ENCODE measurements around the gene DNAI2.

DNAI2 gene

GRCh38 chr17:74345433-74346241 lies 71.6 kb downstream of the DNAI2 start:
- DNase-seq, result no peak

GRCh38 chr17:74347646-74348045 lies 73.6 kb downstream of the DNAI2 start:
- DNase-seq, result no peak

GRCh38 chr17:74349120-74349519 lies 75.1 kb downstream of the DNAI2 start:
- no peak for DNase-seq

- no peak for DNase-seq
Measured at GRCh38 chr17:74350486-74350885, 76.5 kb downstream of the DNAI2 start.

GRCh38 chr17:74351552-74352210 lies 77.6 kb downstream of the DNAI2 start:
- no peak for DNase-seq

- DNase-seq, result no peak
Measured at GRCh38 chr17:74353446-74354060, 79.5 kb downstream of the DNAI2 start.

- DNase-seq, result peak; percentile 48
Measured at GRCh38 chr17:74354123-74354522, 80.1 kb downstream of the DNAI2 start.

- no peak for DNase-seq
Measured at GRCh38 chr17:74354561-74354960, 80.5 kb downstream of the DNAI2 start.

- no peak for DNase-seq
Measured at GRCh38 chr17:74355065-74355464, 81.0 kb downstream of the DNAI2 start.

- DNase-seq, result no peak
Measured at GRCh38 chr17:74356646-74357465, 82.8 kb downstream of the DNAI2 start.

GRCh38 chr17:74357466-74357809 lies 83.4 kb downstream of the DNAI2 start:
- no peak for DNase-seq

GRCh38 chr17:74358697-74359096 lies 84.7 kb downstream of the DNAI2 start:
- DNase-seq, result no peak

GRCh38 chr17:74359916-74360315 lies 85.9 kb downstream of the DNAI2 start:
- DNase-seq, result no peak

- no peak for DNase-seq
Measured at GRCh38 chr17:74360899-74361229, 86.8 kb downstream of the DNAI2 start.

- peak; percentile 38 for DNase-seq
Measured at GRCh38 chr17:74361230-74362068, 87.4 kb downstream of the DNAI2 start, which contains the start of gene BTBD17. Gene BTBD17 (minus strand): TSS chr17:74361868. CDS start chr17:74361819, 49 bp downstream.

- DNase-seq, result no peak
Measured at GRCh38 chr17:74362069-74362405, 88.0 kb downstream of the DNAI2 start.

- DNase-seq, result no peak
Measured at GRCh38 chr17:74362810-74363498, 88.9 kb downstream of the DNAI2 start.

Data from activated CD4-positive, alpha-beta T cell treated with anti-CD3 and anti-CD28 coated beads, Interleukin-2, amount 50 U/mL, for 1 hour (primary cell).